Renal cortex interstitium (tissue), 11 donors: Measurements from ENCODE around the gene JAKMIP1. TPM values are rescaled to one million over a fixed set of nuclear protein-coding genes. Genes with fewer than 3 reads are reported as not detected.

Source experiments
- DNase-seq, 11 donors: peaks; one replicate each; pipeline ENCODE4 v3.0.0-alpha.2; 2013; ENCODE audit warnings: low read depth in 9 of 11, low spot score in 4 of 11; ENCODE audit errors: extremely low read depth in 1 of 11
- polyA plus RNA-seq, 3 donors: library from polyadenylated mRNA; unstranded; fragments of 120-200 nt; gene quantifications; one replicate each; pipeline ENCODE4 v1.2.1, GENCODE V29; 2013; ENCODE audit not compliant: insufficient read length in 3 of 3

JAKMIP1 gene
- polyA plus RNA-seq, 3 donors = 0.09 to 0.14 TPM; not detected in 1

GRCh38 chr4:6062133-6062532, 138.2 kb downstream of the JAKMIP1 start:
- no peak for DNase-seq

GRCh38 chr4:6059375-6059805, 141.0 kb downstream of the JAKMIP1 start:
- DNase-seq = no peak

- DNase-seq = no peak
Observed at GRCh38 chr4:6058531-6059374, 141.6 kb downstream of the JAKMIP1 start.

- no peak for DNase-seq
Observed at GRCh38 chr4:6056976-6057766, 143.2 kb downstream of the JAKMIP1 start.

- DNase-seq = no peak
Observed at GRCh38 chr4:6055436-6055835, 144.9 kb downstream of the JAKMIP1 start.

- no peak for DNase-seq
Observed at GRCh38 chr4:6055030-6055429, 145.3 kb downstream of the JAKMIP1 start.

- DNase-seq = no peak
Observed at GRCh38 chr4:6054162-6054922, 146.0 kb downstream of the JAKMIP1 start.

GRCh38 chr4:6052679-6053078, 147.7 kb downstream of the JAKMIP1 start:
- no peak for DNase-seq

- DNase-seq = no peak
Observed at GRCh38 chr4:6050551-6050950, 149.8 kb downstream of the JAKMIP1 start.

GRCh38 chr4:6049985-6050384, 150.4 kb downstream of the JAKMIP1 start:
- no peak for DNase-seq

- no peak for DNase-seq
Observed at GRCh38 chr4:6049278-6049677, 151.1 kb downstream of the JAKMIP1 start.

- DNase-seq = no peak
Observed at GRCh38 chr4:6048537-6048936, 151.8 kb downstream of the JAKMIP1 start.

GRCh38 chr4:6047130-6047673, 153.1 kb downstream of the JAKMIP1 start:
- no peak for DNase-seq

GRCh38 chr4:6046526-6047129, 153.7 kb downstream of the JAKMIP1 start:
- no peak for DNase-seq

GRCh38 chr4:6044805-6045204, 155.5 kb downstream of the JAKMIP1 start:
- DNase-seq = no peak

- no peak for DNase-seq
Observed at GRCh38 chr4:6044276-6044675, 156.1 kb downstream of the JAKMIP1 start.

GRCh38 chr4:6043843-6044242, 156.5 kb downstream of the JAKMIP1 start:
- no peak for DNase-seq

- no peak for DNase-seq
Observed at GRCh38 chr4:6043188-6043587, 157.2 kb downstream of the JAKMIP1 start.
